Gastroesophageal sphincter (tissue), 3 donors: ENCODE measurements around the gene TAF11.

Experiments used
- CTCF ChIP-seq, 4 experiments: fragments of 200-600 bp in 2 of 4; fragments of 450-650 bp in 2 of 4; sonication (generic) in 1 of 4; IDR thresholded peaks; one replicate each; pipeline ENCODE4 v1.5.1; 2017 to 2019; ENCODE audit warnings: antibody characterized with exemption in 4 of 4, mild to moderate bottlenecking in 2 of 4, moderate library complexity in 2 of 4
- EP300 ChIP-seq: sonication (generic); formaldehyde crosslinking; IDR thresholded peaks from one replicate; pipeline ENCODE4 v1.6.1; 2017; ENCODE audit warnings: antibody characterized with exemption, mild to moderate bottlenecking
- POLR2A ChIP-seq, 2 donors: fragments of 450-650 bp; IDR thresholded peaks; one replicate each; pipeline ENCODE4 v1.6.1; 2017; ENCODE audit warnings: antibody characterized with exemption in 2 of 2, mild to moderate bottlenecking in 2 of 2, moderate library complexity in 1 of 2
- POLR2AphosphoS5 ChIP-seq: sonication (generic); formaldehyde crosslinking; IDR thresholded peaks from one replicate; pipeline ENCODE4 v1.6.1; 2017; ENCODE audit warnings: antibody characterized with exemption

GRCh38 chr6:34832942-34833341 is 54.9 kb downstream of the TAF11 start:
- TF ChIP-seq CTCF (IDR thresholded peaks at IDR 0.05) = no peak
- no peak for TF ChIP-seq POLR2AphosphoS5
- TF ChIP-seq POLR2A (IDR thresholded peaks at IDR 0.05) = no peak
- TF ChIP-seq EP300 = no peak
